HEK293 (cell line): Measurements from ENCODE around the gene HOXA10.

Experiments used
- CTCF ChIA-PET: fragments of 350-600 bp; formaldehyde crosslinking; extraction: SDS; loops from one replicate; lab custom pipeline; 2021; ENCODE audit warnings: antibody characterized with exemption; lab: Yijun Ruan, JAX
- POLR2A ChIA-PET: fragments of 300-600 bp; formaldehyde crosslinking; extraction: SDS; loops from one replicate; lab custom pipeline; 2020; ENCODE audit warnings: antibody characterized with exemption, inconsistent platforms; lab: Yijun Ruan, JAX
- H3K27ac ChIP-seq: fragments of 200-500 bp; sonication (Bioruptor generic); 2 replicates; pipeline ENCODE4 v1.5.1; 2014; ENCODE audit warnings: low read depth, low read length, control low read depth, inconsistent platforms; ENCODE audit errors: extremely low read depth
- H3K36me3 ChIP-seq, 2 experiments: fragments of 200-500 bp in 1 of 2; sonication (Bioruptor generic) in 1 of 2; 1 replicate in 1 of 2; 2 replicates in 1 of 2; pipeline ENCODE4 v1.5.1; 2014 to 2017; ENCODE audit warnings: inconsistent platforms in 2 of 2, low read length in 2 of 2; ENCODE audit not compliant: control insufficient read depth in 2 of 2, insufficient read depth in 1 of 2
- H3K4me1 ChIP-seq: fragments of 200-500 bp; sonication (Bioruptor generic); 2 replicates; pipeline ENCODE4 v1.5.1; 2014; ENCODE audit warnings: mild to moderate bottlenecking, low read length, inconsistent platforms; ENCODE audit not compliant: control insufficient read depth, insufficient read depth
- H3K4me3 ChIP-seq: 2 replicates; pipeline ENCODE4 v1.5.1; 2011; ENCODE audit warnings: low read depth, mild to moderate bottlenecking, control low read depth, low read length, moderate library complexity
- H3K9me3 ChIP-seq: fragments of 200-500 bp; sonication (Bioruptor generic); 2 replicates; pipeline ENCODE4 v1.5.1; 2014; ENCODE audit warnings: low read depth, low read length, inconsistent platforms; ENCODE audit not compliant: control insufficient read depth, insufficient read depth
- BCL11B ChIP-seq: fragments of 450-650 bp; formaldehyde crosslinking; IDR thresholded peaks from 2 replicates; pipeline ENCODE4 v1.5.1; 2016; ENCODE audit warnings: low read depth, missing biosample characterization, missing genetic modification characterization
- CTCF ChIP-seq: fragments of 450-650 bp; formaldehyde crosslinking; IDR thresholded peaks from 2 replicates; pipeline ENCODE4 v1.5.1; 2016; ENCODE audit warnings: missing biosample characterization, missing genetic modification characterization
- KLF9 ChIP-seq: fragments of 450-650 bp; formaldehyde crosslinking; IDR thresholded peaks from 2 replicates; pipeline ENCODE4 v1.5.1; 2016; ENCODE audit warnings: missing biosample characterization, missing genetic modification characterization, low read depth
- OSR2 ChIP-seq: fragments of 450-650 bp; formaldehyde crosslinking; IDR thresholded peaks from 2 replicates; pipeline ENCODE4 v1.5.1; 2016; ENCODE audit warnings: missing biosample characterization, missing genetic modification characterization
- RBAK ChIP-seq: fragments of 450-650 bp; formaldehyde crosslinking; IDR thresholded peaks from 2 replicates; pipeline ENCODE4 v1.5.1; 2016; ENCODE audit warnings: missing biosample characterization, missing genetic modification characterization
- SP7 ChIP-seq: fragments of 450-650 bp; formaldehyde crosslinking; IDR thresholded peaks from 2 replicates; pipeline ENCODE4 v1.5.1; 2016; ENCODE audit warnings: missing biosample characterization, missing genetic modification characterization
- ZNF114 ChIP-seq: fragments of 450-650 bp; formaldehyde crosslinking; IDR thresholded peaks from 2 replicates; pipeline ENCODE4 v1.5.0; 2017; ENCODE audit warnings: missing biosample characterization, missing genetic modification characterization
- ZNF132 ChIP-seq: fragments of 450-650 bp; formaldehyde crosslinking; IDR thresholded peaks from 2 replicates; pipeline ENCODE4 v1.5.1; 2017; ENCODE audit warnings: missing biosample characterization, missing genetic modification characterization, borderline replicate concordance
- ZNF16 ChIP-seq: fragments of 450-650 bp; formaldehyde crosslinking; IDR thresholded peaks from 2 replicates; pipeline ENCODE4 v1.5.1; 2016; ENCODE audit warnings: low read depth, missing biosample characterization, missing genetic modification characterization
- ZNF366 ChIP-seq: fragments of 450-650 bp; formaldehyde crosslinking; conservative IDR thresholded peaks from 2 replicates; pipeline ENCODE4 v1.5.1; 2016; ENCODE audit warnings: missing biosample characterization, missing genetic modification characterization
- ZNF473 ChIP-seq: fragments of 450-650 bp; formaldehyde crosslinking; IDR thresholded peaks from 2 replicates; pipeline ENCODE4 v1.5.1; 2017; ENCODE audit warnings: missing biosample characterization, missing genetic modification characterization
- ZNF488 ChIP-seq: fragments of 450-650 bp; formaldehyde crosslinking; IDR thresholded peaks from 2 replicates; pipeline ENCODE4 v1.5.1; 2016; ENCODE audit warnings: missing biosample characterization, missing genetic modification characterization
- ZNF558 ChIP-seq: fragments of 450-650 bp; formaldehyde crosslinking; IDR thresholded peaks from 2 replicates; pipeline ENCODE4 v1.5.1; 2016; ENCODE audit warnings: missing biosample characterization, missing genetic modification characterization
- ZNF561 ChIP-seq: fragments of 450-650 bp; IDR thresholded peaks from 2 replicates; pipeline ENCODE4 v1.5.1; 2018; ENCODE audit warnings: missing biosample characterization, missing genetic modification characterization, borderline replicate concordance
- ZNF629 ChIP-seq: fragments of 450-650 bp; formaldehyde crosslinking; IDR thresholded peaks from 2 replicates; pipeline ENCODE4 v1.5.1; 2017; ENCODE audit warnings: missing biosample characterization, missing genetic modification characterization
- ZNF639 ChIP-seq: fragments of 450-650 bp; formaldehyde crosslinking; IDR thresholded peaks from 2 replicates; pipeline ENCODE4 v1.5.1; 2016; ENCODE audit warnings: missing biosample characterization, missing genetic modification characterization
- TF ChIP-seq, protein P1 (sequence below): fragments of 450-650 bp; formaldehyde crosslinking; IDR thresholded peaks from 2 replicates; pipeline ENCODE4 v1.5.1; 2017; ENCODE audit warnings: missing biosample characterization, mild to moderate bottlenecking, missing genetic modification characterization, moderate library complexity
- TF ChIP-seq, protein P2 (sequence below): fragments of 450-650 bp; formaldehyde crosslinking; conservative IDR thresholded peaks from 2 replicates; pipeline ENCODE4 v1.5.1; 2016; ENCODE audit warnings: low read depth, missing biosample characterization, missing genetic modification characterization
- TF ChIP-seq, protein P3 (sequence below): fragments of 450-650 bp; formaldehyde crosslinking; IDR thresholded peaks from 2 replicates; pipeline ENCODE4 v1.5.1; 2016; ENCODE audit warnings: missing biosample characterization, missing genetic modification characterization

The HOXA10 gene

DNA sequence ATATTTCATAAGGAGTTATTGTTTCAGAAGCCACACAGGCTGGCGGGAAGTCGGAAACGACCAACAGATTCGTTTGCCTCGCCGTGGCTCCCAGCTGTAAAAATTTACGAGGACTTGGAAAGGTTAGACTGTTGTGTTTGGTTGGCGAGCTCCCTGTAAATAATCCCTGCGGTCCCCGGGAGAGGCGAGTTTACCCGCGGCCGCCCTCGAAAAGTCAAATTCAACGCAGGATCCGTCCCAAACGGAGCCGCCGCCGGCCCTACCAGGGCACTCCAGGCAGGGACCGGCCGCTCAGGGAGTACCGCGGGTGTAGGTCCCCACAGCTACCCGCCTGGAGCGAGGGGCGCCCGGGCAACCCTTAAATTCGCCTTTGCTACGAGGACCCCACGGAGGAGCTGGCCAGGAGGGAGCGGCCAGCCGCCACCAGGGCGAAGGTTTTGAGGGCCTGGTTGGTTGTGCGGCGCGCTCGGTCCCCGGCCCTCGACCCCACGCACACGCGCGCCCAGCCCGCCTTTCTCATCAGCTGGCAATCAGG lies 8.1 kb downstream of the HOXA10 start (continued):
- TF ChIP-seq CTCF (0 out of 2 replicates have a peak, but pooled peaks have one; percentile 9), ZNF561 (tag by site-specific recombination) (peak; percentile 15; the same call in 1 of the 2 replicates), OSR2 (tag by site-specific recombination) (peak; percentile 99), BCL11B (tag by site-specific recombination) (no peak), ZNF132 (tag by site-specific recombination) (no peak), ZNF639 (tag by site-specific recombination) (no peak), ZNF473 (tag by site-specific recombination) (no peak)
- TF ChIP-seq, protein P1, sequence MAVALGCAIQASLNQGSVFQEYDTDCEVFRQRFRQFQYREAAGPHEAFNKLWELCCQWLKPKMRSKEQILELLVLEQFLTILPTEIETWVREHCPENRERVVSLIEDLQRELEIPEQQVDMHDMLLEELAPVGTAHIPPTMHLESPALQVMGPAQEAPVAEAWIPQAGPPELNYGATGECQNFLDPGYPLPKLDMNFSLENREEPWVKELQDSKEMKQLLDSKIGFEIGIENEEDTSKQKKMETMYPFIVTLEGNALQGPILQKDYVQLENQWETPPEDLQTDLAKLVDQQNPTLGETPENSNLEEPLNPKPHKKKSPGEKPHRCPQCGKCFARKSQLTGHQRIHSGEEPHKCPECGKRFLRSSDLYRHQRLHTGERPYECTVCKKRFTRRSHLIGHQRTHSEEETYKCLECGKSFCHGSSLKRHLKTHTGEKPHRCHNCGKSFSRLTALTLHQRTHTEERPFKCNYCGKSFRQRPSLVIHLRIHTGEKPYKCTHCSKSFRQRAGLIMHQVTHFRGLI (tag by site-specific recombination): 0 out of 2 replicates have a peak, but pooled peaks have one; percentile 4
- TF ChIP-seq, all 188 proteins: peak for 19

DNA sequence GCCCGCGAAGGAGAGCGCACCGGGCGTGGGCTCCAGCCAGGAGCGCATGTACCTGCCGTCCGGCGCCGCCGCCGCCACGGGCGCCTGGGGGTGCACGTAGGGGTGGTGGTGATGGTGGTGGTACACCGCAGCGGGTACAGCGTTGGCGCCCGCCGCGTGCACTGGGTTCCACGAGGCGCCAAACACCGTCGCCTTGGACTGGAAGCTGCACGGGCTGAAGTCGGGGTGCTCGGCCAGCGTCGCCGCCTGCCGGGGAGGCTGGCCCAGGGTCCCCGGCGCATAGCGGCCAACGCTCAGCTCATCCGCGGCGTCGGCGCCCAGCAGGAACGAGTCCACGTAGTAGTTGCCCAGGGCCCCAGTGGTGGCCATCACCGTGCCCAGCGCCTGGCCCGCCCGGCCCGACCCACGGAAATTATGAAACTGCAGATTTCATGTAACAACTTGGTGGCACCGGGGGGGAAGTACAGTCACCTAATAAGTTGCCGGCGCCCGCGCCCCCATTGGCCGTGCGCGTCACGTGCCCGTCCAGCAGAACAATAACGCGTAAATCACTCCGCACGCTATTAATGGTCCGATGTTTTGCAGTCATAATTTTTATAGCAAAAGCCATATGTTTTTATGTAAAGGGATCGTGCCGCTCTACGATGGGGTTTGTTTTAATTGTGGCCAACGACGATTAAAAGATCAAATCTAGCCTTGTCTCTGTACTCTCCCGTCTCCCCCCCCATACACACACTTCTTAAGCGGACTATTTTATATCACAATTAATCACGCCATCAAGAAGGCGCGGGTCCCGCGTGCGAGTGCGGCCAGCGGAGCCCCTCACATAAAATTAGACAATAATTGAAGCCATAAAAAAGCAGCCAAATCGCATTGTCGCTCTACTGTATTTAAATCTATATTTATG lies 8.8 kb downstream of the HOXA10 start, which contains the start of gene HOXA9:
Gene HOXA9, minus strand, starts transcription at position 449 of the 907 bp plus-strand sequence. Its CDS starts 80 bp downstream, at position 369.
- Histone ChIP-seq H3K36me3 (peaks cover 18 to 41% of the 10 kb centered on the region in 2 experiments), H3K27ac (peak within 1 kb of the TSS; percentile 100), H3K9me3 (no peaks in the 10 kb centered on the region), H3K4me3 (peak within 1 kb of the TSS; percentile 76), H3K4me1 (peaks cover 7% of the 10 kb centered on the region)
- ChIA-PET CTCF (no interaction called here), POLR2A (interaction anchor here (0.6 to 2.5 kb wide), 13 partner anchors 8 to 1303 kb away, joined by 3 to 21 read pairs (median 4); partner anchors contain the start of genes HOXA10, HOXA11 and HOXA5)
- TF ChIP-seq ZNF366 (tag by site-specific recombination) (peak; percentile 96), ZNF629 (tag by site-specific recombination) (peak; percentile 90), ZNF16 (tag by site-specific recombination) (no peak), RBAK (tag by site-specific recombination) (no peak), ZNF558 (tag by site-specific recombination) (peak; percentile 59; the same call in 1 of the 2 replicates), ZNF114 (no peak), KLF9 (tag by site-specific recombination) (0 out of 2 replicates have a peak, but pooled peaks have one; percentile 14), ZNF488 (tag by site-specific recombination) (peak; percentile 100), SP7 (tag by site-specific recombination) (peak; percentile 97), ZNF473 (tag by site-specific recombination) (no peak)
- TF ChIP-seq, protein P2, sequence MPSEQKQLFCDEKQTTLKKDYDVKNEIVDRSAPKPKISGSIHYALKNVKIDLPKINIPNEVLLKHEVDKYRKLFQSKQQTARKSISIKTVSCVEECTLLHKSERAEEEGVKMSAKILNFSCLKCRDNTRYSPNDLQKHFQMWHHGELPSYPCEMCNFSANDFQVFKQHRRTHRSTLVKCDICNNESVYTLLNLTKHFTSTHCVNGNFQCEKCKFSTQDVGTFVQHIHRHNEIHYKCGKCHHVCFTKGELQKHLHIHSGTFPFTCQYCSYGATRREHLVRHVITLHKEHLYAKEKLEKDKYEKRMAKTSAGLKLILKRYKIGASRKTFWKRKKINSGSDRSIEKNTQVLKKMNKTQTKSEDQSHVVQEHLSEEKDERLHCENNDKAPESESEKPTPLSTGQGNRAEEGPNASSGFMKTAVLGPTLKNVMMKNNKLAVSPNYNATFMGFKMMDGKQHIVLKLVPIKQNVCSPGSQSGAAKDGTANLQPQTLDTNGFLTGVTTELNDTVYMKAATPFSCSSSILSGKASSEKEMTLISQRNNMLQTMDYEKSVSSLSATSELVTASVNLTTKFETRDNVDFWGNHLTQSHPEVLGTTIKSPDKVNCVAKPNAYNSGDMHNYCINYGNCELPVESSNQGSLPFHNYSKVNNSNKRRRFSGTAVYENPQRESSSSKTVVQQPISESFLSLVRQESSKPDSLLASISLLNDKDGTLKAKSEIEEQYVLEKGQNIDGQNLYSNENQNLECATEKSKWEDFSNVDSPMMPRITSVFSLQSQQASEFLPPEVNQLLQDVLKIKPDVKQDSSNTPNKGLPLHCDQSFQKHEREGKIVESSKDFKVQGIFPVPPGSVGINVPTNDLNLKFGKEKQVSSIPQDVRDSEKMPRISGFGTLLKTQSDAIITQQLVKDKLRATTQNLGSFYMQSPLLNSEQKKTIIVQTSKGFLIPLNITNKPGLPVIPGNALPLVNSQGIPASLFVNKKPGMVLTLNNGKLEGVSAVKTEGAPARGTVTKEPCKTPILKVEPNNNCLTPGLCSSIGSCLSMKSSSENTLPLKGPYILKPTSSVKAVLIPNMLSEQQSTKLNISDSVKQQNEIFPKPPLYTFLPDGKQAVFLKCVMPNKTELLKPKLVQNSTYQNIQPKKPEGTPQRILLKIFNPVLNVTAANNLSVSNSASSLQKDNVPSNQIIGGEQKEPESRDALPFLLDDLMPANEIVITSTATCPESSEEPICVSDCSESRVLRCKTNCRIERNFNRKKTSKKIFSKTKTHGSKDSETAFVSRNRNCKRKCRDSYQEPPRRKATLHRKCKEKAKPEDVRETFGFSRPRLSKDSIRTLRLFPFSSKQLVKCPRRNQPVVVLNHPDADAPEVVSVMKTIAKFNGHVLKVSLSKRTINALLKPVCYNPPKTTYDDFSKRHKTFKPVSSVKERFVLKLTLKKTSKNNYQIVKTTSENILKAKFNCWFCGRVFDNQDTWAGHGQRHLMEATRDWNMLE (tag by site-specific recombination): peak; percentile 42; the same call in 1 of the 2 replicates
- TF ChIP-seq, protein P3, sequence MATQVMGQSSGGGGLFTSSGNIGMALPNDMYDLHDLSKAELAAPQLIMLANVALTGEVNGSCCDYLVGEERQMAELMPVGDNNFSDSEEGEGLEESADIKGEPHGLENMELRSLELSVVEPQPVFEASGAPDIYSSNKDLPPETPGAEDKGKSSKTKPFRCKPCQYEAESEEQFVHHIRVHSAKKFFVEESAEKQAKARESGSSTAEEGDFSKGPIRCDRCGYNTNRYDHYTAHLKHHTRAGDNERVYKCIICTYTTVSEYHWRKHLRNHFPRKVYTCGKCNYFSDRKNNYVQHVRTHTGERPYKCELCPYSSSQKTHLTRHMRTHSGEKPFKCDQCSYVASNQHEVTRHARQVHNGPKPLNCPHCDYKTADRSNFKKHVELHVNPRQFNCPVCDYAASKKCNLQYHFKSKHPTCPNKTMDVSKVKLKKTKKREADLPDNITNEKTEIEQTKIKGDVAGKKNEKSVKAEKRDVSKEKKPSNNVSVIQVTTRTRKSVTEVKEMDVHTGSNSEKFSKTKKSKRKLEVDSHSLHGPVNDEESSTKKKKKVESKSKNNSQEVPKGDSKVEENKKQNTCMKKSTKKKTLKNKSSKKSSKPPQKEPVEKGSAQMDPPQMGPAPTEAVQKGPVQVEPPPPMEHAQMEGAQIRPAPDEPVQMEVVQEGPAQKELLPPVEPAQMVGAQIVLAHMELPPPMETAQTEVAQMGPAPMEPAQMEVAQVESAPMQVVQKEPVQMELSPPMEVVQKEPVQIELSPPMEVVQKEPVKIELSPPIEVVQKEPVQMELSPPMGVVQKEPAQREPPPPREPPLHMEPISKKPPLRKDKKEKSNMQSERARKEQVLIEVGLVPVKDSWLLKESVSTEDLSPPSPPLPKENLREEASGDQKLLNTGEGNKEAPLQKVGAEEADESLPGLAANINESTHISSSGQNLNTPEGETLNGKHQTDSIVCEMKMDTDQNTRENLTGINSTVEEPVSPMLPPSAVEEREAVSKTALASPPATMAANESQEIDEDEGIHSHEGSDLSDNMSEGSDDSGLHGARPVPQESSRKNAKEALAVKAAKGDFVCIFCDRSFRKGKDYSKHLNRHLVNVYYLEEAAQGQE (tag by site-specific recombination): no peak; the same call in 1 of the 2 replicates
